ENCODE measurements around the gene CCNK.

Gene CCNK

GRCh38 chr14:99538733-99539132 is 57.5 kb downstream of the CCNK start:
- no peak for DNase-seq

GRCh38 chr14:99539491-99539890 is 58.3 kb downstream of the CCNK start:
- no peak for DNase-seq

GRCh38 chr14:99540196-99541032 is 59.2 kb downstream of the CCNK start:
- DNase-seq: no peak

- no peak for DNase-seq
These were observed 60.0 kb downstream of the CCNK start for GRCh38 chr14:99541211-99541610.

GRCh38 chr14:99541677-99542470 is 60.7 kb downstream of the CCNK start:
- DNase-seq: no peak

- DNase-seq: no peak
These were observed 61.4 kb downstream of the CCNK start for GRCh38 chr14:99542566-99542965.

- DNase-seq: no peak
These were observed 62.2 kb downstream of the CCNK start for GRCh38 chr14:99543370-99543769.

GRCh38 chr14:99543985-99544384 is 62.8 kb downstream of the CCNK start:
- DNase-seq: no peak

GRCh38 chr14:99544991-99545390 is 63.8 kb downstream of the CCNK start:
- DNase-seq: no peak

- DNase-seq: no peak
These were observed 64.4 kb downstream of the CCNK start for GRCh38 chr14:99545586-99545985.

- no peak for DNase-seq
These were observed 65.1 kb downstream of the CCNK start for GRCh38 chr14:99546234-99546879.

GRCh38 chr14:99548255-99548654 is 67.0 kb downstream of the CCNK start:
- no peak for DNase-seq

GRCh38 chr14:99548871-99549515 is 67.8 kb downstream of the CCNK start:
- DNase-seq: no peak

- no peak for DNase-seq
These were observed 68.5 kb downstream of the CCNK start for GRCh38 chr14:99549684-99550083.

GRCh38 chr14:99550387-99550992 is 69.3 kb downstream of the CCNK start:
- DNase-seq: no peak

- DNase-seq: no peak
These were observed 70.1 kb downstream of the CCNK start for GRCh38 chr14:99551034-99551922.

- DNase-seq: no peak
These were observed 70.9 kb downstream of the CCNK start for GRCh38 chr14:99552021-99552553.

GRCh38 chr14:99552572-99553216 is 71.5 kb downstream of the CCNK start:
- DNase-seq: no peak

GRCh38 chr14:99554184-99554583 is 73.0 kb downstream of the CCNK start:
- DNase-seq: no peak

- no peak for DNase-seq
These were observed 73.7 kb downstream of the CCNK start for GRCh38 chr14:99554757-99555531.

All from stimulated activated CD4-positive, alpha-beta T cell treated with anti-CD3 and anti-CD28 coated beads, Interleukin-4, amount 100 ng/mL, for 24 hours (primary cell).